Measurements from ENCODE around the gene IL1RAPL2. TPM values are rescaled to one million over a fixed set of nuclear protein-coding genes. Genes with fewer than 3 reads are reported as not detected.
"Not testable (repeated sequence)": the region's sequence is repeated elsewhere in the genome, so short reads cannot be mapped to it uniquely, and the experiment has no call there.

The IL1RAPL2 gene
- total RNA-seq, result under 1 TPM in 3 of 9 donors, not detected in 6; 0.08 to 0.16 (median 0.10) TPM
- not detected for polyA plus RNA-seq
- long read RNA-seq, donor 1, result 0 reads
- long read RNA-seq, donor 2, result 0 reads
- long read RNA-seq, donor 3, result 0 reads

DNA sequence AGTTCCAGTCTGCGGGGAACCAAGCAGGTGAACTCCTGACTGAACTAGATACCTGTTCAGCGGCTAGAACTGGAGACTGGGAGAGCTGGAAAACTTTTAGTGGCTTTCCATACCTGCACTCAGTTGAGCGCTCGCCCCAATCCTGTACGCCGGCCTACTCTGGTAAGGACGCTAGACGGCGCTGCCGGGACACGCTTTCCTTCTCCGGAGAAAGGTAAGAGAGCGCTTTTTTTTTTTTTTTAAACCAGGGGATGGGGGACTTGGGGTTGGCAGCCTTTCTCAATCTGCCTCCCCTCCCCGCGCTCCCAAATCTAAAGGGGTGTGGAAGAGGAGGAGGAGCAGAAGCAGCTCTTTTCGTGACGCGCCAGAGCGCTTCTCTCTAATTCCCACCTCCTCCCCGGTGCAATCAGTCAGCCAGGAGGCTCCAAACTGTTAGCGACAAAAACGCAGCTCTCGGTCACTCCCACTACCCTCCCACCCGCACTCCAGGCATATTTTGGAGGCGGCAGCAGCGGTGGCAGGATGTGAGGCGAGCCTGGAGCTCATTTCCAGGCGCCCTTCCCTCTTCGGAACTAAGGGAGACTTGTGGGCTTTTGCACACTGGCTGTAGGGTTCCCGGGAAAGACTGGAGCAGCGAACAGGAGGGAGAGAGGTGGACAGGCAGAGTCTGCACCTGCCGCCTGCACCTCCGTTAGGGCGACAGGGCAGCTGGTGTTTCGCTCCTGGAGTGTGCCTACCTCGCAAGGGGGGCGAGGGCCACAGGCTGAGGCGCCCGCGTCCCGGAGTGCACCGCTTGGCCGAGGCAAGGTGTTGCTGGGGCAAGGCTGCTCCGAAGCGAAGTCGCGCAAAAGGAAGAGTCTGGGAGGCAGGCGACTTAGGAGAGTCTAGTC is at the start of gene IL1RAPL2:
Gene IL1RAPL2 (plus strand): TSS at position 409 of the 890 bp plus-strand sequence.
- intact Hi-C loops (cut with DNase I), result loop anchor here in 1 of 10 donors (5.0 kb wide), 1 partner anchor 356 kb away; no protein-coding TSS in a partner anchor
- no peaks in the 10 kb centered on the region for H3K36me3 ChIP-seq
- WGBS, 4 donors, result 0 to 33% (median 12%) methylated on average over 41 to 48 of the region's 48 CpGs
- peaks cover 0 to 50% (median 14%) of the 10 kb centered on the region in 9 donors for H3K27me3 ChIP-seq
- H3K9me3 ChIP-seq, result peaks cover 0 to 2% (median 0%) of the 10 kb centered on the region in 12 donors
- peak in 2 of 4 donors; percentile 38 to 53 for ATAC-seq
- H3K4me1 ChIP-seq, result no peaks in the 10 kb centered on the region
- no peak for TF ChIP-seq POLR2A (IDR thresholded peaks at IDR 0.05)
- TF ChIP-seq, protein P1, sequence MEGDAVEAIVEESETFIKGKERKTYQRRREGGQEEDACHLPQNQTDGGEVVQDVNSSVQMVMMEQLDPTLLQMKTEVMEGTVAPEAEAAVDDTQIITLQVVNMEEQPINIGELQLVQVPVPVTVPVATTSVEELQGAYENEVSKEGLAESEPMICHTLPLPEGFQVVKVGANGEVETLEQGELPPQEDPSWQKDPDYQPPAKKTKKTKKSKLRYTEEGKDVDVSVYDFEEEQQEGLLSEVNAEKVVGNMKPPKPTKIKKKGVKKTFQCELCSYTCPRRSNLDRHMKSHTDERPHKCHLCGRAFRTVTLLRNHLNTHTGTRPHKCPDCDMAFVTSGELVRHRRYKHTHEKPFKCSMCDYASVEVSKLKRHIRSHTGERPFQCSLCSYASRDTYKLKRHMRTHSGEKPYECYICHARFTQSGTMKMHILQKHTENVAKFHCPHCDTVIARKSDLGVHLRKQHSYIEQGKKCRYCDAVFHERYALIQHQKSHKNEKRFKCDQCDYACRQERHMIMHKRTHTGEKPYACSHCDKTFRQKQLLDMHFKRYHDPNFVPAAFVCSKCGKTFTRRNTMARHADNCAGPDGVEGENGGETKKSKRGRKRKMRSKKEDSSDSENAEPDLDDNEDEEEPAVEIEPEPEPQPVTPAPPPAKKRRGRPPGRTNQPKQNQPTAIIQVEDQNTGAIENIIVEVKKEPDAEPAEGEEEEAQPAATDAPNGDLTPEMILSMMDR (IDR thresholded peaks at IDR 0.05), result peak in 9 of 12 donors; percentile 7 to 47 (median 33)
- H3K4me3 ChIP-seq, result peak within 1 kb of the TSS in 11 of 12 donors; percentile 10 to 34 (median 19)
- peak in 1 of 5 donors; percentile 45 for DNase-seq
- H3K27ac ChIP-seq, result no peak within 1 kb of the TSS

DNA sequence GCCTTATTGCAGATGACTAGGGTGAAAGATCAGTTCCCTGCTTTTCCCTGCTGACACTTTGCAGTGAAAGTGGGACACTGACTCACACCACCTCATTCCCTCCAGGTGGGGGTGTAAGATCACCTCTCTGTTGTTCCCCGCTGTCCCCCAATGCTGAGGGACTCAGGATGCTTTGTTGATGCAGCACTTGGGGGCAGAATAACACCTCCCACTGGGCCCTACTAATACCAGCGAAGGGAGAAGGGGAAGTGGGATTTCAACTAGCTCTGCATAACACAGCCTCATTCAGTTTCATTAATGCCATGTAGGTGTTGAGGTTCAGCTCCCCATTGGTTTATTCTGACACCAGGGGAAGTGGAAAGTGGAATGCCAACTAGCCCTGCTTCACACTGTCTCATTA is 43.6 kb upstream of the IL1RAPL2 start:
- Histone ChIP-seq H3K4me1 (no peaks in the 10 kb centered on the region), H3K27ac (no peak overlapping the region), H3K36me3 (no peaks in the 10 kb centered on the region), H3K4me3 (no peak overlapping the region), H3K27me3 (no peaks in the 10 kb centered on the region), H3K9me3 (peaks cover 0 to 10% (median 0%) of the 10 kb centered on the region in 12 donors)
- TF ChIP-seq POLR2A (IDR thresholded peaks at IDR 0.05), result no peak
- TF ChIP-seq, protein P1 (IDR thresholded peaks at IDR 0.05), result no peak
- no peak for ATAC-seq
- intact Hi-C loops (cut with DNase I), result no loop called here
- DNase-seq, result no peak
- WGBS, 4 donors, result 0 to 28% (median 20%) methylated on average over 2 of the region's 2 CpGs

DNA sequence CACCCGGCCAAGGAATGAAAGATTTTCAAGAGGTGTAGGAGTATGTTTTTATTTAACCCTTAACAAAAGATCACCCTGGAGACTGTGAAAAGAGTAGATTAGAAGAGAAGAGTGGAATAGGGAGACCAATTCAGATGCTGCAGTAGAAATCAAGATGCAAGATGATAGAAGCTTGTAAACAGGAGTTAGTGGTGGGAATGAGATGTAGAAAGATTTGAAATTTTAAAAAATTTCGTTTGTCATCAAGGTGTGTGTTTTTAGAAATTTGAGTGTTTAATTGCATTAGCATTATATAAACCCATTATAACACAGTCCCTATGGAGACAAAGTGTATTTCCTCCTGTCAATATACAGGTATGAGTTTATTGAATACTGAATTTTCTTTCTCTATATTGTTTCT is 42.1 kb upstream of the IL1RAPL2 start:
- Histone ChIP-seq H3K27ac (no peak overlapping the region), H3K36me3 (no peaks in the 10 kb centered on the region), H3K4me1 (no peaks in the 10 kb centered on the region), H3K4me3 (no peak overlapping the region), H3K9me3 (peaks cover 0 to 17% (median 0%) of the 10 kb centered on the region in 12 donors), H3K27me3 (no peaks in the 10 kb centered on the region)
- DNase-seq (no peak), ATAC-seq (no peak)
- intact Hi-C loops (cut with DNase I), result no loop called here
- TF ChIP-seq, protein P1 (IDR thresholded peaks at IDR 0.05), result no peak
- TF ChIP-seq POLR2A (IDR thresholded peaks at IDR 0.05), result no peak
- WGBS, 4 donors, result 40 to 65% (median 44%) methylated on average over 2 of the region's 2 CpGs

DNA sequence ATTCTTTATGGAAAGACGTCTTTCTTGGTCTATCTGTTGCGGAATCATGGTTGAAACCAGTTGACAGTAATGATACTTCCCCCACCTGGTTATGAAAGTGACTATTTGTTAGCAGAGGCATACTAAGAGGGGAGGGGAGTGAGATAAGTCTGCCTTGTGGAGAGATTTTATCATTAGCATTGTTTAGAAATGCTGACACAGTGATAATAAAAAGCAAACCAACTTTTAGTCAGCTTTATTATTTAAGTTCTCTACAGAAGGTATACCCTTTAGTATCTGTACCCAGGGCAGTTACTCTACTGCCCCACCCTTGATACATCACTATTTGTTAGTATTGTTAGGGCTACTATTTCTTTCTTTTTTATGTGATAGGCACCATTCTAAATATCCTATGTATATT is 26.9 kb upstream of the IL1RAPL2 start:
- Histone ChIP-seq H3K4me1 (no peaks in the 10 kb centered on the region), H3K27ac (no peak overlapping the region), H3K9me3 (peaks cover 0 to 10% (median 0%) of the 10 kb centered on the region in 12 donors), H3K36me3 (no peaks in the 10 kb centered on the region), H3K27me3 (no peaks in the 10 kb centered on the region), H3K4me3 (no peak overlapping the region)
- ATAC-seq, result no peak
- TF ChIP-seq, protein P1 (IDR thresholded peaks at IDR 0.05), result no peak
- TF ChIP-seq POLR2A (IDR thresholded peaks at IDR 0.05), result no peak
- DNase-seq, result no peak
- WGBS, 4 donors, result 75 to 86% (median 82%) methylated on average over 2 of the region's 2 CpGs
- intact Hi-C loops (cut with DNase I), result no loop called here

DNA sequence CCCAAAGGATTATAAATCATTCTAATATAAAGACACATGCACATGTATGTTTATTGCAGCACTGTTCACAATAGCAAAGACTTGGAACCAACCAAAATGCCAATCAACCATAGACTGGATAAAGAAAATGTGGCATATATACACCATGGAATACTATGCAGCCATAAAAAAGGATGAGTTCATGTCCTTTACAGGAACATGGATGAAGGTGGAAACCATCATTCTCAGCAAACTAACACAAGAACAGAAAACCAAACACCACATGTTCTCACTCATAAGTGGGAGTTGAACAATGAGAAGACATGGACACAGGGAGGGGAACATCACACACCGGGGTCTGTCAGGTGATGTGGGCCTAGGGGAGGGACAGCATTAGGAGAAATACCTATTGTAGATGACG is 23.6 kb upstream of the IL1RAPL2 start:
- not testable (repeated sequence) for ATAC-seq

More for the DNA sequence above, 23.6 kb upstream of the IL1RAPL2 start:
- H3K4me3 ChIP-seq; H3K27me3 ChIP-seq; H3K36me3 ChIP-seq; DNase-seq; H3K4me1 ChIP-seq; H3K9me3 ChIP-seq; intact Hi-C loops (cut with DNase I); H3K27ac ChIP-seq: not testable (repeated sequence)
- 38 to 48% (median 42%) methylated on average over 2 of the region's 2 CpGs for WGBS, 4 donors

All from heart left ventricle (tissue), 16 donors.